Measurements from ENCODE around the gene NUCKS1.

Gene NUCKS1

GRCh38 chr1:205744403-205744802 lies 5.6 kb downstream of the NUCKS1 start:
- H3K27me3 ChIP-seq (ENCODE audit: low read length) = no peaks in the 10 kb centered on the region
- H3K27ac ChIP-seq (ENCODE audit: low read depth, low read length) = peak overlapping the region; percentile 60; the same call in 1 of the 2 replicates
- H3K36me3 ChIP-seq (ENCODE audit: low read length) = peaks cover 21% of the 10 kb centered on the region
- H3K4me3 ChIP-seq (ENCODE audit: insufficient read depth, low read length, poor library complexity, severe bottlenecking) = no peak overlapping the region
- peaks cover 65% of the 10 kb centered on the region for H4K20me1 ChIP-seq (ENCODE audit: low read depth, low read length)
- peaks cover 56% of the 10 kb centered on the region for H3F3A ChIP-seq (ENCODE audit: insufficient read depth)
- peak overlapping the region; percentile 58 for H3K4me2 ChIP-seq (ENCODE audit: low read depth, low read length, poor library complexity, severe bottlenecking)
- no peaks in the 10 kb centered on the region for H3K9me2 ChIP-seq (replicated peaks; ENCODE audit: insufficient read depth, low read length)
- TF ChIP-seq CTCF (IDR thresholded peaks at IDR 0.05; ENCODE audit: insufficient read depth, low read length, poor library complexity, severe bottlenecking) (no peak), EZH2phosphoT487 (conservative IDR thresholded peaks at IDR 0.05; ENCODE audit: low read length) (no peak)
- H3K79me2 ChIP-seq (ENCODE audit: insufficient read depth, low read length) = peaks cover 100% of the 10 kb centered on the region
- no peak overlapping the region for H3K9ac ChIP-seq (ENCODE audit: low read length)
- no peak overlapping the region for H2AFZ ChIP-seq (ENCODE audit: low read depth, low read length, severe bottlenecking)
- no peaks in the 10 kb centered on the region for H3K9me3 ChIP-seq (ENCODE audit: insufficient read depth, low read length)

GRCh38 chr1:205743977-205744376 lies 6.0 kb downstream of the NUCKS1 start:
- TF ChIP-seq EZH2phosphoT487 (conservative IDR thresholded peaks at IDR 0.05; ENCODE audit: low read length) = no peak
- TF ChIP-seq CTCF (IDR thresholded peaks at IDR 0.05; ENCODE audit: insufficient read depth, low read length, poor library complexity, severe bottlenecking) = no peak
- Histone ChIP-seq H3F3A (ENCODE audit: insufficient read depth) (peaks cover 54% of the 10 kb centered on the region), H3K36me3 (ENCODE audit: low read length) (peaks cover 20% of the 10 kb centered on the region), H2AFZ (ENCODE audit: low read depth, low read length, severe bottlenecking) (no peak overlapping the region), H3K9me2 (replicated peaks; ENCODE audit: insufficient read depth, low read length) (no peaks in the 10 kb centered on the region), H4K20me1 (ENCODE audit: low read depth, low read length) (peaks cover 68% of the 10 kb centered on the region), H3K27ac (ENCODE audit: low read depth, low read length) (peak overlapping the region; percentile 60; the same call in 1 of the 2 replicates), H3K9ac (ENCODE audit: low read length) (no peak overlapping the region), H3K4me3 (ENCODE audit: insufficient read depth, low read length, poor library complexity, severe bottlenecking) (no peak overlapping the region), H3K79me2 (ENCODE audit: insufficient read depth, low read length) (peaks cover 100% of the 10 kb centered on the region), H3K9me3 (ENCODE audit: insufficient read depth, low read length) (no peaks in the 10 kb centered on the region), H3K4me2 (ENCODE audit: low read depth, low read length, poor library complexity, severe bottlenecking) (peak overlapping the region; percentile 58), H3K27me3 (ENCODE audit: low read length) (no peaks in the 10 kb centered on the region)

- H2AFZ ChIP-seq (ENCODE audit: low read depth, low read length, severe bottlenecking) = no peak overlapping the region
- peaks cover 59% of the 10 kb centered on the region for H4K20me1 ChIP-seq (ENCODE audit: low read depth, low read length)
- peaks cover 100% of the 10 kb centered on the region for H3K79me2 ChIP-seq (ENCODE audit: insufficient read depth, low read length)
- peak overlapping the region; percentile 60 for H3K27ac ChIP-seq (ENCODE audit: low read depth, low read length)
- H3K9ac ChIP-seq (ENCODE audit: low read length) = no peak overlapping the region
- H3K27me3 ChIP-seq (ENCODE audit: low read length) = no peaks in the 10 kb centered on the region
- no peak overlapping the region for H3K4me3 ChIP-seq (ENCODE audit: insufficient read depth, low read length, poor library complexity, severe bottlenecking)
- H3K9me2 ChIP-seq (replicated peaks; ENCODE audit: insufficient read depth, low read length) = no peaks in the 10 kb centered on the region
- H3K4me2 ChIP-seq (ENCODE audit: low read depth, low read length, poor library complexity, severe bottlenecking) = peak overlapping the region; percentile 58
- H3K9me3 ChIP-seq (ENCODE audit: insufficient read depth, low read length) = no peaks in the 10 kb centered on the region
- peaks cover 10% of the 10 kb centered on the region for H3K36me3 ChIP-seq (ENCODE audit: low read length)
- peaks cover 42% of the 10 kb centered on the region for H3F3A ChIP-seq (ENCODE audit: insufficient read depth)
- TF ChIP-seq EZH2phosphoT487 (conservative IDR thresholded peaks at IDR 0.05; ENCODE audit: low read length) (no peak), CTCF (IDR thresholded peaks at IDR 0.05; ENCODE audit: insufficient read depth, low read length, poor library complexity, severe bottlenecking) (no peak)
Observed at GRCh38 chr1:205741681-205742080, 8.3 kb downstream of the NUCKS1 start.
